Right lobe of liver (tissue), 6 donors: Measurements from ENCODE around the gene FURIN. TPM values are rescaled to one million over a fixed set of nuclear protein-coding genes. Genes with fewer than 3 reads are reported as not detected.

Experiments used
- ATAC-seq, 4 donors: fragments of 200-7000 bp; cut with Tn5 transposase; one replicate each; pipeline ENCODE4 v1.9.1; 2020; ENCODE audit warnings: mild to moderate bottlenecking in 4 of 4, moderate library complexity in 4 of 4
- DNase-seq, 3 donors: peaks; one replicate each; pipeline ENCODE4 v3.0.0-alpha.2; 2020
- H3K27ac ChIP-seq, 3 donors: fragments of 200-600 bp; one replicate each; pipeline ENCODE4 v1.8.0; 2022
- H3K27me3 ChIP-seq, 2 donors: fragments of 200-600 bp; one replicate each; pipeline ENCODE4 v1.8.0; 2022
- H3K36me3 ChIP-seq, 4 donors: fragments of 200-600 bp; sonication (generic) in 1 of 4; one replicate each; pipeline versions ENCODE4 v1.5.1 to v1.8.0; 2017 to 2022; ENCODE audit warnings: control low read depth in 1 of 4
- H3K4me1 ChIP-seq, 4 donors: fragments of 200-600 bp; sonication (generic) in 1 of 4; one replicate each; pipeline versions ENCODE4 v1.5.1 to v1.8.0; 2017 to 2022; ENCODE audit warnings: control low read depth in 1 of 4
- H3K4me3 ChIP-seq, 3 donors: fragments of 200-600 bp; one replicate each; pipeline ENCODE4 v1.8.0; 2022
- H3K9me3 ChIP-seq, 4 donors: fragments of 200-600 bp; sonication (generic) in 1 of 4; one replicate each; pipeline versions ENCODE4 v1.5.1 to v1.8.0; 2017 to 2022; ENCODE audit warnings: control low read depth in 1 of 4
- POLR2A ChIP-seq: fragments of 450-650 bp; IDR thresholded peaks from one replicate; pipeline ENCODE4 v1.6.1; 2017; ENCODE audit warnings: antibody characterized with exemption, mild to moderate bottlenecking
- WGBS: methylation state at CpG from one replicate; pipeline ENCODE4 v1.1.6; 2018; ENCODE audit warnings: low coverage, low lambda C conversion rate; ENCODE audit not compliant: insufficient coverage; ENCODE audit errors: missing lambda C conversion rate; 5-methylcytosine and 5-hydroxymethylcytosine counted together
- intact Hi-C, 2 donors: fragments of 100-400 bp; cut with DNase I; formaldehyde crosslinking; loops; one replicate each; pipeline versions ENCODE4 v1.11.2 to v1.14.1; 2022
- total RNA-seq, 6 experiments: library from RNA; depleted of rRNA in 2 of 6; stranded (reverse); fragments of >200 nt in 2 of 6; fragmentation: NEBNext Ultra II Directional in 3 of 6; extraction: Animal tissue kit (Norgen Biotek cat#: 25700) in 3 of 6; gene quantifications; one replicate each; pipeline versions ENCODE4 v1.1.0 to v1.2.4, GENCODE V29; 2016 to 2023
- TF ChIP-seq, protein P1 (sequence below), 4 donors: fragments of 200-600 bp in 3 of 4; fragments of 450-650 bp in 1 of 4; IDR thresholded peaks; one replicate each; pipeline versions ENCODE4 v1.5.1 to v1.8.0; 2016 to 2022; ENCODE audit warnings: antibody characterized with exemption in 4 of 4, mild to moderate bottlenecking in 2 of 4
- donor health status: DM: no; HTN: yes; CAD: no.
- donor health status: DM: no; HTN: no; CAD: no.
- donor health status: DM: no; HTN: no; CAD: no.
- donor health status: DM: no; HTN: yes; CAD: no.
- donor health status: DM: no; HTN: yes; CAD: no.

FURIN gene
- total RNA-seq, 6 experiments from 2014 or later, result 122 to 232 (median 189) TPM

DNA sequence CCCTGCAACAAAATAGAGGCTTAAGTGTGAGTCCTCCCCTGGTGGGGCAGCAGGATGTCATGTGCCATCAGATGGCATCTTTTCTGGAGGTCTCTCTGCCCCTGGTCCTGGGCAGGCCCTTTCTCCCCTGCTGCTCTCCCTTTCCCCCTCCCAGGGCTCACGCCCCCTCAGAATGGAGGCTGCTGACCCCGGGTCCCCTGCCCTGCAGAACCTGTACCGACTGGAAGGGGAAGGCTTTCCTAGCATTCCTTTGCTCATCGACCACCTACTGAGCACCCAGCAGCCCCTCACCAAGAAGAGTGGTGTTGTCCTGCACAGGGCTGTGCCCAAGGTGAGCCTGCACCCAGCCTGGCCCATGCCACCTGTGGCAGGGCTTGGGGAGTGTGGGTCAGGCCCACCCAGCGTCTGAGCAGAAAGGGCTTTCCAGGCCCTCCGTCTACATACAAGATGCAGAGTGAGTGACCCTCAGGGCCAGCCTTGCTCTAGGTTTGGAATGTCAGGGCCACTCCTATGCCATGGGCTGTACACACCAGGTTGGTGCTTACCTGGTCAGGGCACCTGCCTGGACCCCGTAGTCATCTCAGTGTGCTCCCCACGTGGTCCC is 23.1 kb downstream of the FURIN start:
- no peak overlapping the region for H3K4me3 ChIP-seq
- H3K27ac ChIP-seq, result no peak overlapping the region
- H3K27me3 ChIP-seq, result no peaks in the 10 kb centered on the region
- no peak for TF ChIP-seq POLR2A
- TF ChIP-seq, protein P1, sequence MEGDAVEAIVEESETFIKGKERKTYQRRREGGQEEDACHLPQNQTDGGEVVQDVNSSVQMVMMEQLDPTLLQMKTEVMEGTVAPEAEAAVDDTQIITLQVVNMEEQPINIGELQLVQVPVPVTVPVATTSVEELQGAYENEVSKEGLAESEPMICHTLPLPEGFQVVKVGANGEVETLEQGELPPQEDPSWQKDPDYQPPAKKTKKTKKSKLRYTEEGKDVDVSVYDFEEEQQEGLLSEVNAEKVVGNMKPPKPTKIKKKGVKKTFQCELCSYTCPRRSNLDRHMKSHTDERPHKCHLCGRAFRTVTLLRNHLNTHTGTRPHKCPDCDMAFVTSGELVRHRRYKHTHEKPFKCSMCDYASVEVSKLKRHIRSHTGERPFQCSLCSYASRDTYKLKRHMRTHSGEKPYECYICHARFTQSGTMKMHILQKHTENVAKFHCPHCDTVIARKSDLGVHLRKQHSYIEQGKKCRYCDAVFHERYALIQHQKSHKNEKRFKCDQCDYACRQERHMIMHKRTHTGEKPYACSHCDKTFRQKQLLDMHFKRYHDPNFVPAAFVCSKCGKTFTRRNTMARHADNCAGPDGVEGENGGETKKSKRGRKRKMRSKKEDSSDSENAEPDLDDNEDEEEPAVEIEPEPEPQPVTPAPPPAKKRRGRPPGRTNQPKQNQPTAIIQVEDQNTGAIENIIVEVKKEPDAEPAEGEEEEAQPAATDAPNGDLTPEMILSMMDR (IDR thresholded peaks at IDR 0.05), result no peak
- H3K4me1 ChIP-seq, result peaks cover 0 to 1% (median under 1%) of the 10 kb centered on the region in 4 donors
- DNase-seq (peak in 2 of 3 donors; percentile 16 to 38), ATAC-seq (no peak)
- intact Hi-C loops, result no loop called here
- 82% methylated on average over 3 of the region's 8 CpGs for WGBS
- no peaks in the 10 kb centered on the region for H3K9me3 ChIP-seq
- peaks cover 11 to 61% (median 30%) of the 10 kb centered on the region in 4 donors for H3K36me3 ChIP-seq

DNA sequence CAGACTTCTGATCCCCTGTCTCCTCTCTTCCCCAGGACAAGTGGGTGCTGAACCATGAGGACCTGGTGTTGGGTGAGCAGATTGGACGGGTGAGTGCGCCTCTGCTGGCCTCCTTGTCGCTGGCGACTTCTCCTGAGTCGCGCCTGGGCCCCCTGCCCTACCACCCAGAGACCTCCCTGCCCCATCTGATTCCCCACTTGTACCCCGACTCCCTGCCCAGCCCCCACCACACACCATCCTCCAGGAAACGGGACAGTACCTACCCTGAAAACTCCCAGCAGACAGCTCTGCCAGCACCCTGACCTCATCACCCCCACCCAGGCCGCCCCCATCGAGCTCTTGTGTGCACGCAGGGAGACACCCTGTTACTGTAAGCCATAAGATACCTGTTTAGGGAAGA is 23.6 kb downstream of the FURIN start:
- peaks cover 11 to 65% (median 30%) of the 10 kb centered on the region in 4 donors for H3K36me3 ChIP-seq
- intact Hi-C loops, result no loop called here
- ATAC-seq, result no peak

DNA sequence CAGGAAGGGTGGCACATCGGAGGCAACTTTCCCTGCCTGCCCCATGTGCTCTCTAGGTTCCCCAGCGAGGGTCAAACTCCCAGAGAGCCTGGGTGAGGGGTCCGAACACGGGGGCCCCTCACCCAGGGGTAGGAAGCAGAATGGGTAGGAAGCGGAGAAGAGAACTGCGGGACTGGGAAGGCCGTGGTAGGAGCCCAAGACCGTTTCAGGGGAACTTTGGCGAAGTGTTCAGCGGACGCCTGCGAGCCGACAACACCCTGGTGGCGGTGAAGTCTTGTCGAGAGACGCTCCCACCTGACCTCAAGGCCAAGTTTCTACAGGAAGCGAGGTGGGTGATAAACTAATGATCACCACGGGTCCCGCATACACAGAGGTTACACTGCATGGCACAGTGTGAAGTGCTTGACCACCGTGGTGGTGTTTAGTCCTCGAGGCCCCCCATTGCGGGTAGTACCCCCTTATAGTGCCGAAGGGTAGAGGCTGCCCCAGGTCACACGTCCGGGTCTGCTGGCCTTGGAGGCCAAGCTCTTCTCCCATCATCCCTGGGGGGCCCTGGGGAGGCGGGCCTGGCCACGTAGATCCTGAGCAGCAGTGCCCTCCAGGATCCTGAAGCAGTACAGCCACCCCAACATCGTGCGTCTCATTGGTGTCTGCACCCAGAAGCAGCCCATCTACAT is 24.2 kb downstream of the FURIN start:
- H3K27ac ChIP-seq, result no peak overlapping the region
- no peaks in the 10 kb centered on the region for H3K27me3 ChIP-seq
- ATAC-seq (no peak), DNase-seq (peak in 2 of 3 donors; percentile 16 to 36)
- H3K4me1 ChIP-seq, result no peaks in the 10 kb centered on the region
- WGBS, result 89% methylated on average over 12 of the region's 29 CpGs
- peaks cover 11 to 65% (median 29%) of the 10 kb centered on the region in 4 donors for H3K36me3 ChIP-seq
- no peak overlapping the region for H3K4me3 ChIP-seq
- H3K9me3 ChIP-seq, result no peaks in the 10 kb centered on the region
- TF ChIP-seq, protein P1 (IDR thresholded peaks at IDR 0.05), result no peak
- no peak for TF ChIP-seq POLR2A
- intact Hi-C loops, result no loop called here

More for the DNA sequence above, 23.6 kb downstream of the FURIN start:
- peak; percentile 15 to 50 (median 40) for DNase-seq
- no peak overlapping the region for H3K27ac ChIP-seq
- H3K4me3 ChIP-seq, result no peak overlapping the region
- no peaks in the 10 kb centered on the region for H3K27me3 ChIP-seq
- H3K9me3 ChIP-seq, result no peaks in the 10 kb centered on the region
- WGBS, result 90% methylated on average over 4 of the region's 11 CpGs
- H3K4me1 ChIP-seq, result no peaks in the 10 kb centered on the region
- TF ChIP-seq POLR2A, result no peak
- TF ChIP-seq, protein P1 (IDR thresholded peaks at IDR 0.05), result no peak

DNA sequence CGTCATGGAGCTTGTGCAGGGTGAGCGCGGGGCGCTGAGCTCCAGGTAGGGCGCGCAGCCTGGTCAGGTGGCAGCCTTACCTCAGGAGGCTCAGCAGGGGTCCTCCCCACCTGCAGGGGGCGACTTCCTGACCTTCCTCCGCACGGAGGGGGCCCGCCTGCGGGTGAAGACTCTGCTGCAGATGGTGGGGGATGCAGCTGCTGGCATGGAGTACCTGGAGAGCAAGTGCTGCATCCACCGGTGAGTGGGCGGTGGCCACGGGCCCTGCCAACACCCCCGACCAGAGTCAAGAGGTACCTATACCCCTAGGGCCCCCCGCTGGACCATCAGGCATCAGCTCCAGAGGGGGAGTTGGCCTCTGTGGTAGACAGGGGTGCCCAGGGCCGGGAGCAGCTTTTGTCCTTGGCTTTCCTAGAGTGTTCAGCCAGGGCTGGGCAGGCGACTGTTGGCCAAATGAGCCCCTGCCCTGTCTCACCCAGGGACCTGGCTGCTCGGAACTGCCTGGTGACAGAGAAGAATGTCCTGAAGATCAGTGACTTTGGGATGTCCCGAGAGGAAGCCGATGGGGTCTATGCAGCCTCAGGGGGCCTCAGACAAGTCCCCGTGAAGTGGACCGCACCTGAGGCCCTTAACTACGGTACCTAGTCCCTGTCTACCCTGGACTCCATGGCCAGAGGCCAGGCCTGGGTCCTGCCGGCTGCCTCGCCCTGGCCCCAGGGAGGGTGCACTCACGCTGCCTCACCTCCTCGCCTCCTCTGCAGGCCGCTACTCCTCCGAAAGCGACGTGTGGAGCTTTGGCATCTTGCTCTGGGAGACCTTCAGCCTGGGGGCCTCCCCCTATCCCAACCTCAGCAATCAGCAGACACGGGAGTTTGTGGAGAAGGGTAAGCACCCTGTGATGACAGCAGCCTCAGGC is 25.0 kb downstream of the FURIN start:
- no peak for TF ChIP-seq POLR2A
- TF ChIP-seq, protein P1 (IDR thresholded peaks at IDR 0.05), result peak in 1 of 4 donors; percentile 6
- Histone ChIP-seq H3K4me1 (no peaks in the 10 kb centered on the region), H3K36me3 (peaks cover 10 to 65% (median 29%) of the 10 kb centered on the region in 4 donors), H3K9me3 (no peaks in the 10 kb centered on the region), H3K4me3 (no peak overlapping the region), H3K27ac (no peak overlapping the region), H3K27me3 (no peaks in the 10 kb centered on the region)
- intact Hi-C loops, result no loop called here
- 90% methylated on average over 7 of the region's 33 CpGs for WGBS
- ATAC-seq (no peak), DNase-seq (peak in 2 of 3 donors; percentile 15 to 52)
